ENCODE data around the gene PRKG2. TPM values are rescaled to one million over a fixed set of nuclear protein-coding genes. Genes with fewer than 3 reads are reported as not detected.

Gene PRKG2
- total RNA-seq, 1 experiment from 2014 or later = 0.59 TPM

DNA sequence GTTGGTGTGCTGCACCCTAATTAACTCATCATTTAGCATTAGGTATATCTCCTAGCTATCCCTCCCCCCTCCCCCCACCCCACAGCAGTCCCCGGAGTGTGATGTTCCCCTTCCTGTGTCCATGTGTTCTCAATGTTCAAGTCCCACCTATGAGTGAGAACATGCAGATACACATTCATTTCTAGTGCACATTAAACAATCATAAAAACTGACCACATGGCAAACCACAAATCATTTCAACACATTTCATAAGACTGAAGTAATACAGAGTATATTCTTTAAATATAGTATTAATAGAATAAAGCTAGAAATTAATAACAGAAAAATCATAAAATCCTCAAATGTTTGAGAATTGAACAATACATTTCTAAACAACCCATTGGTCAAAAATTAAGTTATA is 34.1 kb downstream of the PRKG2 start:
- no peak for DNase-seq (ENCODE audit: low read depth, low spot score)

DNA sequence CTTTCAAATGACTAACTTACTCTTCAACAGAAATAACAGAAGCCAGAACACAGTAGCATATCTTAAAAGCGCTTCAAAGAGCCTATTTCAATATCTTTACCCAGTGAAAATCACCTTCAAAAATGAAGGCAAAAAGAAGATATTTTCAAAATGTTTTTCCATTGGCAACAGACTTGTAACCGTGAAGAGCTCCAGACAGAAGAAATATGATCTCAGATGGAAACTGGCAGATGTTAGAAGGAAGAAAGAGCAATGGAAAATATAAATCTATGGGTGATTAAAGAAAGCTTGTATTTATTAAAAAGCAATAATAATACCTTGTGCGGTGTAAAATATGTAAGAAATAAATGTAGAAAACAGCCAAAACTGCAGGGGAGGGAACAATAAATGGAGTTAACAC is 35.7 kb downstream of the PRKG2 start:
- ATAC-seq (no peak), DNase-seq (ENCODE audit: low read depth, low spot score) (no peak)
- ChIA-PET CTCF (no interaction called here), POLR2A (no interaction called here)
- no peaks in the 10 kb centered on the region for H3K9me3 ChIP-seq (ENCODE audit: control insufficient read depth, insufficient read depth, low read depth, low read length)
- in situ Hi-C loops (cut with HindIII; ENCODE audit: low pct_unique_long_range_greater_than_20kb, low sequenced_read_pairs) = no loop called here
- no peak overlapping the region for H3K27ac ChIP-seq (ENCODE audit: low read length)
- H3K4me1 ChIP-seq (ENCODE audit: control insufficient read depth, insufficient read depth, low read length) = no peaks in the 10 kb centered on the region
- no peaks in the 10 kb centered on the region for H3K36me3 ChIP-seq (ENCODE audit: control insufficient read depth, insufficient read depth, low read length)
- TF ChIP-seq, protein P1, sequence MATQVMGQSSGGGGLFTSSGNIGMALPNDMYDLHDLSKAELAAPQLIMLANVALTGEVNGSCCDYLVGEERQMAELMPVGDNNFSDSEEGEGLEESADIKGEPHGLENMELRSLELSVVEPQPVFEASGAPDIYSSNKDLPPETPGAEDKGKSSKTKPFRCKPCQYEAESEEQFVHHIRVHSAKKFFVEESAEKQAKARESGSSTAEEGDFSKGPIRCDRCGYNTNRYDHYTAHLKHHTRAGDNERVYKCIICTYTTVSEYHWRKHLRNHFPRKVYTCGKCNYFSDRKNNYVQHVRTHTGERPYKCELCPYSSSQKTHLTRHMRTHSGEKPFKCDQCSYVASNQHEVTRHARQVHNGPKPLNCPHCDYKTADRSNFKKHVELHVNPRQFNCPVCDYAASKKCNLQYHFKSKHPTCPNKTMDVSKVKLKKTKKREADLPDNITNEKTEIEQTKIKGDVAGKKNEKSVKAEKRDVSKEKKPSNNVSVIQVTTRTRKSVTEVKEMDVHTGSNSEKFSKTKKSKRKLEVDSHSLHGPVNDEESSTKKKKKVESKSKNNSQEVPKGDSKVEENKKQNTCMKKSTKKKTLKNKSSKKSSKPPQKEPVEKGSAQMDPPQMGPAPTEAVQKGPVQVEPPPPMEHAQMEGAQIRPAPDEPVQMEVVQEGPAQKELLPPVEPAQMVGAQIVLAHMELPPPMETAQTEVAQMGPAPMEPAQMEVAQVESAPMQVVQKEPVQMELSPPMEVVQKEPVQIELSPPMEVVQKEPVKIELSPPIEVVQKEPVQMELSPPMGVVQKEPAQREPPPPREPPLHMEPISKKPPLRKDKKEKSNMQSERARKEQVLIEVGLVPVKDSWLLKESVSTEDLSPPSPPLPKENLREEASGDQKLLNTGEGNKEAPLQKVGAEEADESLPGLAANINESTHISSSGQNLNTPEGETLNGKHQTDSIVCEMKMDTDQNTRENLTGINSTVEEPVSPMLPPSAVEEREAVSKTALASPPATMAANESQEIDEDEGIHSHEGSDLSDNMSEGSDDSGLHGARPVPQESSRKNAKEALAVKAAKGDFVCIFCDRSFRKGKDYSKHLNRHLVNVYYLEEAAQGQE (IDR thresholded peaks at IDR 0.05; ENCODE audit: insufficient read depth in 1 of 2, low read depth in 2 of 2, low read length in 1 of 2) = no peak
- TF ChIP-seq, protein P2, sequence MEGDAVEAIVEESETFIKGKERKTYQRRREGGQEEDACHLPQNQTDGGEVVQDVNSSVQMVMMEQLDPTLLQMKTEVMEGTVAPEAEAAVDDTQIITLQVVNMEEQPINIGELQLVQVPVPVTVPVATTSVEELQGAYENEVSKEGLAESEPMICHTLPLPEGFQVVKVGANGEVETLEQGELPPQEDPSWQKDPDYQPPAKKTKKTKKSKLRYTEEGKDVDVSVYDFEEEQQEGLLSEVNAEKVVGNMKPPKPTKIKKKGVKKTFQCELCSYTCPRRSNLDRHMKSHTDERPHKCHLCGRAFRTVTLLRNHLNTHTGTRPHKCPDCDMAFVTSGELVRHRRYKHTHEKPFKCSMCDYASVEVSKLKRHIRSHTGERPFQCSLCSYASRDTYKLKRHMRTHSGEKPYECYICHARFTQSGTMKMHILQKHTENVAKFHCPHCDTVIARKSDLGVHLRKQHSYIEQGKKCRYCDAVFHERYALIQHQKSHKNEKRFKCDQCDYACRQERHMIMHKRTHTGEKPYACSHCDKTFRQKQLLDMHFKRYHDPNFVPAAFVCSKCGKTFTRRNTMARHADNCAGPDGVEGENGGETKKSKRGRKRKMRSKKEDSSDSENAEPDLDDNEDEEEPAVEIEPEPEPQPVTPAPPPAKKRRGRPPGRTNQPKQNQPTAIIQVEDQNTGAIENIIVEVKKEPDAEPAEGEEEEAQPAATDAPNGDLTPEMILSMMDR (IDR thresholded peaks at IDR 0.05) = no peak
- no peak for TF ChIP-seq SIN3A (IDR thresholded peaks at IDR 0.05; ENCODE audit: borderline replicate concordance, insufficient read depth, low read depth, low read length)
- TF ChIP-seq TCF7L2 (IDR thresholded peaks at IDR 0.05; ENCODE audit: low read depth, low read length) = no peak
- no peak for TF ChIP-seq POLR2AphosphoS5 (IDR thresholded peaks at IDR 0.05; ENCODE audit: low read depth, low read length)
- BruUV-seq (replicated peaks) = no TSS peak
- H3K27me3 ChIP-seq (ENCODE audit: control insufficient read depth, insufficient read depth, low read length) = no peaks in the 10 kb centered on the region
- no peak overlapping the region for H3K4me3 ChIP-seq (ENCODE audit: low read depth in 2 of 2, low read length in 2 of 2)
- intact Hi-C loops (cut with micrococcal nuclease; ENCODE audit: unreplicated experiment) = no loop called here

More for the DNA sequence above, 34.1 kb downstream of the PRKG2 start:
- BruUV-seq (replicated peaks) = no TSS peak
- no peak for ATAC-seq
- Histone ChIP-seq H3K36me3 (ENCODE audit: control insufficient read depth, insufficient read depth, low read length) (no peaks in the 10 kb centered on the region), H3K4me1 (ENCODE audit: control insufficient read depth, insufficient read depth, low read length) (no peaks in the 10 kb centered on the region), H3K9me3 (ENCODE audit: control insufficient read depth, insufficient read depth, low read depth, low read length) (no peaks in the 10 kb centered on the region), H3K4me3 (ENCODE audit: low read depth in 2 of 2, low read length in 2 of 2) (no peak overlapping the region), H3K27me3 (ENCODE audit: control insufficient read depth, insufficient read depth, low read length) (no peaks in the 10 kb centered on the region), H3K27ac (ENCODE audit: low read length) (no peak overlapping the region)
- in situ Hi-C loops (cut with HindIII; ENCODE audit: low pct_unique_long_range_greater_than_20kb, low sequenced_read_pairs) (no loop called here), intact Hi-C loops (cut with micrococcal nuclease; ENCODE audit: unreplicated experiment) (no loop called here)
- CTCF ChIA-PET = no interaction called here
- TF ChIP-seq, protein P1 (IDR thresholded peaks at IDR 0.05; ENCODE audit: insufficient read depth in 1 of 2, low read depth in 2 of 2, low read length in 1 of 2) = no peak
- TF ChIP-seq POLR2AphosphoS5 (IDR thresholded peaks at IDR 0.05; ENCODE audit: low read depth, low read length) = no peak
- TF ChIP-seq SIN3A (IDR thresholded peaks at IDR 0.05; ENCODE audit: borderline replicate concordance, insufficient read depth, low read depth, low read length) = no peak
- TF ChIP-seq TCF7L2 (IDR thresholded peaks at IDR 0.05; ENCODE audit: low read depth, low read length) = no peak
- TF ChIP-seq, protein P2 (IDR thresholded peaks at IDR 0.05) = no peak
- POLR2A ChIA-PET = no interaction called here
